ENCODE results near the gene HMX1.

The HMX1 gene

GRCh38 chr4:8854931-8855330, 16.7 kb downstream of the HMX1 start:
- no peak for DNase-seq

- DNase-seq, result no peak
These were observed 17.6 kb downstream of the HMX1 start for GRCh38 chr4:8854016-8854415.

GRCh38 chr4:8853249-8853648, 18.4 kb downstream of the HMX1 start:
- DNase-seq, result no peak

- DNase-seq, result no peak
These were observed 19.4 kb downstream of the HMX1 start for GRCh38 chr4:8852118-8852704.

- no peak for DNase-seq
These were observed 20.1 kb downstream of the HMX1 start for GRCh38 chr4:8851321-8852117.

- no peak for DNase-seq
These were observed 20.8 kb downstream of the HMX1 start for GRCh38 chr4:8850830-8851188.

GRCh38 chr4:8850074-8850829, 21.4 kb downstream of the HMX1 start:
- no peak for DNase-seq

GRCh38 chr4:8849266-8850073, 22.2 kb downstream of the HMX1 start:
- DNase-seq, result no peak

- no peak for DNase-seq
These were observed 23.0 kb downstream of the HMX1 start for GRCh38 chr4:8848507-8849265.

- DNase-seq, result no peak
These were observed 23.9 kb downstream of the HMX1 start for GRCh38 chr4:8847764-8848163.

- no peak for DNase-seq
These were observed 24.3 kb downstream of the HMX1 start for GRCh38 chr4:8847331-8847730.

- DNase-seq, result no peak
These were observed 24.8 kb downstream of the HMX1 start for GRCh38 chr4:8846826-8847225.

GRCh38 chr4:8846046-8846720, 25.5 kb downstream of the HMX1 start:
- DNase-seq, result no peak

GRCh38 chr4:8844976-8845690, 26.5 kb downstream of the HMX1 start:
- no peak for DNase-seq

GRCh38 chr4:8843597-8843996, 28.0 kb downstream of the HMX1 start:
- no peak for DNase-seq

- no peak for DNase-seq
These were observed 29.0 kb downstream of the HMX1 start for GRCh38 chr4:8842614-8843013.

- no peak for DNase-seq
These were observed 29.9 kb downstream of the HMX1 start for GRCh38 chr4:8841678-8842268.

GRCh38 chr4:8840816-8841455, 30.7 kb downstream of the HMX1 start:
- DNase-seq, result no peak

GRCh38 chr4:8840006-8840793, 31.4 kb downstream of the HMX1 start:
- no peak for DNase-seq
